ENCODE results near the gene TIMP3.

Gene TIMP3

GRCh38 chr22:32805361-32805881 is 3.9 kb downstream of the TIMP3 start:
- DNase-seq (ENCODE audit: low read depth in 1 of 2, low spot score in 1 of 2), result no peak

- no peak for DNase-seq (ENCODE audit: low read depth in 1 of 2, low spot score in 1 of 2)
These were observed 4.8 kb downstream of the TIMP3 start for GRCh38 chr22:32806296-32806695.

- no peak for DNase-seq (ENCODE audit: low read depth in 1 of 2, low spot score in 1 of 2)
These were observed 6.5 kb downstream of the TIMP3 start for GRCh38 chr22:32808038-32808445.

GRCh38 chr22:32809786-32810554 is 8.5 kb downstream of the TIMP3 start:
- no peak for DNase-seq (ENCODE audit: low read depth in 1 of 2, low spot score in 1 of 2)

GRCh38 chr22:32810555-32811133 is 9.1 kb downstream of the TIMP3 start:
- no peak for DNase-seq (ENCODE audit: low read depth in 1 of 2, low spot score in 1 of 2)

GRCh38 chr22:32811788-32812545 is 10.5 kb downstream of the TIMP3 start:
- DNase-seq (ENCODE audit: low read depth in 1 of 2, low spot score in 1 of 2), result no peak

- no peak for DNase-seq (ENCODE audit: low read depth in 1 of 2, low spot score in 1 of 2)
These were observed 12.9 kb downstream of the TIMP3 start for GRCh38 chr22:32814285-32814860.

GRCh38 chr22:32815059-32815458 is 13.6 kb downstream of the TIMP3 start:
- no peak for DNase-seq (ENCODE audit: low read depth in 1 of 2, low spot score in 1 of 2)

- no peak for DNase-seq (ENCODE audit: low read depth in 1 of 2, low spot score in 1 of 2)
These were observed 14.4 kb downstream of the TIMP3 start for GRCh38 chr22:32815943-32816342.

- no peak for DNase-seq (ENCODE audit: low read depth in 1 of 2, low spot score in 1 of 2)
These were observed 15.7 kb downstream of the TIMP3 start for GRCh38 chr22:32817137-32817730.

GRCh38 chr22:32818446-32819115 is 17.1 kb downstream of the TIMP3 start:
- no peak for DNase-seq (ENCODE audit: low read depth in 1 of 2, low spot score in 1 of 2)

- DNase-seq (ENCODE audit: low read depth in 1 of 2, low spot score in 1 of 2), result no peak
These were observed 17.6 kb downstream of the TIMP3 start for GRCh38 chr22:32819120-32819519.

GRCh38 chr22:32820131-32821119 is 18.9 kb downstream of the TIMP3 start:
- DNase-seq (ENCODE audit: low read depth in 1 of 2, low spot score in 1 of 2), result no peak

GRCh38 chr22:32822179-32822877 is 20.8 kb downstream of the TIMP3 start:
- DNase-seq (ENCODE audit: low read depth in 1 of 2, low spot score in 1 of 2), result no peak

- no peak for DNase-seq (ENCODE audit: low read depth in 1 of 2, low spot score in 1 of 2)
These were observed 21.7 kb downstream of the TIMP3 start for GRCh38 chr22:32823024-32823730.

GRCh38 chr22:32824531-32825312 is 23.2 kb downstream of the TIMP3 start:
- no peak for DNase-seq (ENCODE audit: low read depth in 1 of 2, low spot score in 1 of 2)

GRCh38 chr22:32826537-32826936 is 25.0 kb downstream of the TIMP3 start:
- DNase-seq (ENCODE audit: low read depth in 1 of 2, low spot score in 1 of 2), result no peak
